GM18868 (cell line): Measurements from ENCODE around the gene NFATC1.
A peak's percentile ranks its signal among the peaks of the same experiment; 100 is the strongest.

Source experiments
- ATAC-seq: cut with Tn5 transposase; IDR thresholded peaks from one replicate; pipeline ENCODE4 v1.9.1; 2021; ENCODE audit warnings: mild to moderate bottlenecking, moderate library complexity; ENCODE audit not compliant: unreplicated experiment

NFATC1 gene

DNA sequence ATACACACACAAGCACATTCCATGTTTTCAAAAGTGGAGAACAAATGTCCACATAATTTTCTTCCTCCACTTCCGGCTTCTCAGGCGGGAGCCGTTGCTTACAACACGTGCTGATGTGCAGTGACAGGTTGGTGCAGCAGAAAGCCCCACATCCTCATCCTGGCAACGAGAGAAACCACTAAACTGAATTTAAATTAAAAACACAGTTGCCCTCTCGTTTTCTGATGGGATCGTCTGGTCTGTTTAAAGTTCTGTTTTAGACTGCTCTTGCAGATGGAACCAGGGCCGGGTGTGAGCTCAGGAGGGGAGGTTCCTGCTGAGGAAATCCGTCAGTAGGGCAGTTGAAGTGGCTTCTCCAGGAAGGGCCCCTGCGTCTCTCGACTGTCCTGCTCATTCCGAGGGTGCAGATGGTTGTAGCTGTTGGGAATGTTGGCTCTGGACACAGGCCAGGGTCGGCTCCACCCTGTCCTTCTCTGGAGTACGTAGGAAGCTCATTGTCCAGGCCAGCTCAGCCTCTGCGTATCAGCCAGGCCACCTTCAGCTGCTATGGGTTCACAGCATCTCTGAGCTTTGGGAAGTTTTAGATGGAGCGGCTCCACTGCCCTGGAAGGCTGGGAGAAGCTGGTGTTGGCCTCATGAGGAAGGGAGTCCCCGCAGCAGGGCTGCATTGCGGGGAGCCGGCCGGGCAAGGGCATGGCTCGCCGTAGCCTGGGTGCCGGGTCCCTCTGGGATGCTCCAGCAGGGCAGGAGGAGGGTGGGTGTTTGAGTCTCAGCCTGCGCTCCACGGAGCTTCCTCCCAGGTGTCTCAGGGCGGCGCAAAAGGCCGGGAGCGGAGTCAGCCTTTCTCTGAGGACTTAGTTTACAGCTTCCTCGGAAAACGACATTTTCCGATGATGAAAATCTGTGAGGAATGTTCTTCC, 58.3 kb downstream of the NFATC1 start:
- ATAC-seq = no peak

GRCh38 chr18:79455261-79455660, 59.5 kb downstream of the NFATC1 start:
- no peak for ATAC-seq

DNA sequence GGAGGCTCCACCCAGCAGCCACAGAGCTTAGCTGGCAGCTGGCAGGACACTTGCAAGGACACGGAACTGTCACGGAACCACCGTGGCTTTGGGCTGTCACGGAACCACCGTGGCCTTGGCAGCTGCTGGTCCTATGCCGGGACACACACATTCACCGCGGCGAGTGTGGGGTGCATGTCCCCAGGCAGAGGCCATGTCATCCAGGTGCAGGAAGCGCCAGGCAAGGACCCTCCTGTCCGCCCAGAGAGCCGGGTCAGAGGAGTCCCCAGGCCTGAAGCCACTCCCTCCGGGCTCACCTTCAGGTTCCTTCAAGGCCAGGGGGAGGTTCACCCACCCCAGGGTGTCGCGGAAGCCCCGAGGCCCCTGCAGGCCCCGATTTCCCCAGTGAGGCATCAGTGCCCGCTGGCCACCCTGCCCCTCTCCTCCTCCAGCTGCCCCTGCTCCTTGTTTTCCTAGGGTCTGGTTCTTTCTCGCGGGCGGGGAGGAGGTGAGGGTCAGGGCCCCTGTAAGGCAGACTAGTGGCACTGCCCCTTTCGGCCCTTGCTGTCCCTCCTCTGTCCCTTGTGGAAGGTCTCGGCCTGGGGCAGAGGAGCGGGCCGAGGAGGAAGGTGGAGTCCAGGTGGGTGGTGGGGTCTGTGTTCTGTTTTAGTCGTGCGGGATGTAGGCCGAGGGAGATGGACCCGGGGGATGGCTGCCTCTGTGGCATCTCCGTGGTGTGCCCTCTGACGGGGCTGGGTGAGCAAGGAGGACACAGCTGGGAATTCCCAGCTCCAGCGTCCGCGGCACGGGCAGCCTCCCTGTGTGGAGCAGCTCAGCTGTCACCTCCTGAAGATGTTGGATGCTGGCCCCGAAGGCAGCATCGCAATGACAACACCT, 60.6 kb downstream of the NFATC1 start:
- no peak for ATAC-seq

DNA sequence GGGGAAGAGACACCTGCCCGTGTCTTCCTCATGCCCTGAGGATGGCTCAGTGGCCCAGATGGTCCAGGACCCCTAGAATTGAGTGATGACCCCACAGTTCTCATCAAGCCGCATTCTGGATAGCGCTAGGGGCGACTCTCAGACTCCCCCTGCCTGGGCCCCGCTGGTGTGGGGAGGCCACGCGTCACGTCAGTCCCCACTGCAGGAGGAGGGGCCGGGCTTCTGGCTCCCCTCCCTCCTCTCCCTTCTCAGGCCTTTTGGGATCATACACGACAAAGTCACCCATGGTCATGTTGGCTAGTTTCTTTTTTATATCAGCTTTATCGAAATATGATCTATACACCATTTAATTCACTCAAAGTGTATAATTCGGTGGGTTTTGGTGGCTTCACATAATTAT, 61.5 kb downstream of the NFATC1 start:
- ATAC-seq = no peak

GRCh38 chr18:79457652-79458051, 61.9 kb downstream of the NFATC1 start:
- no peak for ATAC-seq

DNA sequence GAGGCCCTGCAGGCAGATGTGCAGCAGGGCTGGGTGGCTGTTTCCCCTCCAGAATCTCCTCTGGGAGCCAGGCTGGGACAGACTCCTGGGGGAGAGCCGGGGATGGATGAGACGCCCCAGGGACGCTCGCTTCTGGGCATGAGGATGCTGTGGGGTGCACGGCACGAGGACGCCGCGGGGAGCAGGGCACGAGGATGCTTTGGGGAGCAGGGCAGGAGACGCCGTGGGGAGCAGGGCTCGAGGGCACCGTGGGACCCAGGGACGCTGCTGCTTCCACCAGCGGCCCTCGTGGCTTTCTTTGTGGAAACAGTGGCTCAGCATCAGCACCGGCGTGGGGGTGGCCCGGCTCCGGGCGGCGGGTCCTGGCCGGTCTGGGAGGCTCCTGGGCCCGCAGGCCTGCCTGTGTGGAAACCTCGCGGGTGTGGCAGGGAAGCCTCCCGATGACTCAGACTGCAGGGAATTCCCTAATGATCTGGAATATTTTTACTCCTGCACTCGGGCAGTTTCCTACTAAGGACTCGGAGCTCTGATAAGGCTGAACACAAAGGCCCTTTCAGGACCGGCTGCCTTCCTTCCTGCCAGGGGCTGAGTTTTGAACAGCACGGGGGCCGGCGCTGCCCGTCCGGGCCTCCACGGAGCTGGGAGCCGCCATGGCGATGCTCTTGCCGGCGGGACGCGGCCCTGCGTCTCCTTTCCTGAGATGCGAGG, 62.6 kb downstream of the NFATC1 start:
- ATAC-seq = no peak

DNA sequence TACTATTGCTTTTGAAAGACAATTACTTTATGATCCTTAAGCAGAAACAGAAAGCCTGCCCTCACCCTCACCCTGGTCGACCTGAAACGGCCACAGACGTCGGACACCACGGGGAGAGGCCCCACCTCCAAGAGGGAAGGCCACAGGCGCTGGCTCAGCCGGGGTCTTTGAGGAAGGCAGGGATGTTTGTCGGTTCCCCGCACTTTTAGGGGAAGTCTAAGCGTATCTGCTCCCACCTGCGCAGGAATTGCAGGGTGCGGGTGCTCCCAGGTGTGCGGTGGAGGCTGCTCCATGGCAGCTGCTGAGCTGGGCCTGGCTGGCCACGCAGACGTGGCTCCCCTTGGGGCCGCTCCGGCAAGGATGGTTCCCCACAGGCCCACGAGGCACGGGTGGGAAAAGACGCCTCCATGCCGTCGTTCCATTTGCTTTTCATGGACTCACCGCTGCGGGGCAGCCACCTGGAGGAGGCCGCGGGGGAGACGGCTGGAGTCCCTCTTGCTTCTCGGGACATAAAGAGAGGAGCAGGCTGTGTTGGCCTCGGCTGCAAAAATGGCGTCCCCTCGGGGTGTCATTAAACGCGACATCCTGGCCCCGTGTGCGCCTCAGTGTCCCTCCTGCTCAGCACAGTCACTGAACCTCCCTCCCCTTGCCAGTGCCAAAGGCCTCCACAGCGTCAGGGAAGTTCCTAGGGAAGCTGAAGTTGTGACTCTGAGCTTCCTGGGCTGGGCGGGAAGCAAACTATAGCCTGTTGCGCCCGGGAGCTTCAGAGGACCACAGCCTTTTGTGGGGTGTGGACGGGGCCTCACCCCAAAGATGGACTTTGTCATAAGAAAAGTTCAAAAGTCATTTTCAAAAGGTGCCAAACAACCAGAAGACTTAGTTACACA, 63.4 kb downstream of the NFATC1 start:
- no peak for ATAC-seq

DNA sequence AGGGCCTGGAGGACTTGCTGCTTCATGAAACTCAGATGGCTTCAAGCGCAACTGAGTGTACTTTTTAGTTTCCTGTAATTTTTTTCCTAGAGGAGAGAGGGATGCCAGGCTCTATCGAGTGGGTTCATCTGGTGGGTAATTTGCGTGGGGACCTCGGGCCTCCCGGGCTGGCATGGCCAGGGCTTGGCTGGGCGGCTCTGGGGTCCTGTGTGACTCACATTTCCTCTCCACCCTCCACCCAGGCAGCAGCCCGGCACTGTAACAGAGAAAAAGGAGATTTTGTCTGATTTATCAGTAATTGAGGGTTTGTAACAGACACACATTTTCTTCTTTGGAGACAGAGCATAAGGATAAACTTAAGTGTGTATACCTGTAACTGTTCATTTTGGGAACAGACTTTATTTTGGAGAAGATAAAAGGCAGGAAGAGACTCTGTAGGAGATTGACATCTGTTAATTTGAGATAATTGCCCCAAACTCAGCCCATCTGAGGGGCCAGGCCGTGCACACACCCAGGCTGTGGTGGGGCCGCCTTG, 64.3 kb downstream of the NFATC1 start:
- peak; percentile 36 for ATAC-seq

DNA sequence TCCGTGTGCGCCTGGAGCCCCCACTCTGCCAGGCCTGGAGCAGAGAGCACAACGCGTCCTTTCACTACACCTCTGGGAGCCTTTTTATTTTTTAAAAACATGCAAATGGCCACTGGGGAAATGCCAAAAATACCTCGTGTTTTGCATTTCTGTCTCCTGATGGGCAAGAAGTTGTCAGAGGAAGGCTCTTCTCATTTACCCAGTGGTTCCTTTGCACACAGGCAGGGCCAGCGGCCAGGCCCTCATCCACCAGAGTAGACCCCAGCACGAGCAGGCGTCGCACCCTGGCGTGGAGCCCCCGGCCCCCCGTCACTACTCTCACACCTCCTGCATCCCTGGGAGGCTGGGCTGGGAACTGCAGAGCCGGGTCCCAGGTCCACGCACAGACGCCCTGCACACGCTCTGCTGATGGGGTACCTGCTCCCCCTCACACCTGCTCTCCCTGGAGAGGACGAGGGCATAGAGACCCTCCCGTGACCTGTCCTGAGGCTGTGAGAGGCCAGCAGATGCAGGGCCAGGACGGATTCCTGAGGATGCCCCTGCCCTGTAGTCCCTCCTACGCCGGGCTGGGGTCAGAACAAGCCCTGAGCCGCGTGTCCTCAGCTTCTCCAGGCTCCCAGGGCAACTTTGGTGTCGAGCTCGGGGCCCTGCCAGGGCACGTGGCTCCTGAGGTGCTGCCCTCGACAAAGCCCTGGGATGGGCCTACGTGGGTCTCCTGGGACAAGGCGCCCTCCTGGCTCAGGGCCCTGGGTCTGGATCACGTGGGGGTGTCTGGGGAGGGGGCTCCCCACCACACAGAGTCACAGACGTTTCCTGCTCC, 65.0 kb downstream of the NFATC1 start:
- peak; percentile 64 for ATAC-seq

DNA sequence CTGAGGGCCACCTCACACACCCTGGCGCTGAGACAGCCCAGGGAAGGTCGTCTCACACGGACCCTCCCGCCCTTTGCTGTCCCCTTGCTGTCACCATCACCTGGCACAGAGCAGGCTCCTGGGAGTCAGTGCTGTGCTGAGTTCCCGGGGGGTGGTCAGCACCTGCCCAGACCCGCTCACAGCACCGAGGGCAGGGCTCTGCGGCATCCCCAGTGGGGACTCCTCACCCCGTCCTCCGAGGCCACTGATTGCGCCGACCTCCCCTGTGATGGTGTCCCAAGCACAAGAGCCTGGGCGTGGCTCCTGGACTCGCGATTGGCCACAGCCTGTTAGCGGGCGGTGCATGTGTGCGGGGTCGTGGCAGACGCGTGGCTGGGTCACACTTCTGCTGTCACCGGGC, 65.9 kb downstream of the NFATC1 start:
- ATAC-seq = no peak

GRCh38 chr18:79463424-79463960, 67.8 kb downstream of the NFATC1 start:
- ATAC-seq = no peak

DNA sequence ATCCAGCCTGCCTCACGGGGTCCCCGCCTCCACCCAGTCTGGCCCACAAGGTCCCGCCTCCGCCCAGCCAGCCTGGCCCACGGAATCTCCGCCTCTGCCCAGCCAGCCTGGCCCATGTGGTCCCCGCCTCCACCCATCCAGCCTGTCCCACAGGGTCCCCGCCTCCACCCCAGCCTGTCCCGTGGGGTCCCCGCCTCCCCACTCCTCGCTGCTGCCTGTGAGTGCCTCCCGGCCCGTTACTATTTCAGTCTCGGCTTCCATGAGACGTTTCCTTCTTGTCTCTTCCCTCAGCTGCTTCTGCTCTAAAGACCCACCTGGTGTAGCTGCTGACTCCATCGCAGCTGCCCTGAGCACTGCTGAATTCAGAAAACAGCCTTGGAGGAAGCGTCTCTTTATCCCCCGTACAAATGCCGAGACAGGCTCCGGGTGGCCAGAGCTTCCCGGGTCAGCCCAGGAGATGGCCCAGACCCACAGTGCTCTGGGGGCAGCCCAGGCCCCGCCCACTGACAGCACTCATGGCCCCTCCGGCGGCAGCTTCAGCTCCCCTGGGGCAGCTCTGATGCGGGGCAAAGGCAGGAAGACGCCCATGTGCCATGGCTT, 69.8 kb downstream of the NFATC1 start:
- ATAC-seq = peak; percentile 80

GRCh38 chr18:79466591-79466990, 70.9 kb downstream of the NFATC1 start:
- peak; percentile 30 for ATAC-seq

DNA sequence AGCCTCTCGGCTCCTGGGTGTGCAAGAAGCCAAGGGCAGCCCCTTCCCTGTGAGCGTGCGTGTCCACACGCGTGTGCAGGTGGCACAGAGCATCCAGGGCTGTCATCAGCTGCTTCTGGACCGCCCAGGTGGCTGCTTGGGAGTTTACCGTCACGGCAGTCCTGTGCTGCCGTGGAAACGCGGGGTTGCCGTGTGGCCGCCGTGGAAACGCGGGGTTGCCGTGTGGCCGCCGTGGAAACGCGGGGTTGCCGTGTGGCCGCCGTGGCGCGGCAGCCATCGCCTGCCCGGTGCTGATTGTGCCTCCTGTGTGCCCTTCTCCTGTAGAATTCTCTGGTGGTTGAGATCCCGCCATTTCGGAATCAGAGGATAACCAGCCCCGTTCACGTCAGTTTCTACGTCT, 71.4 kb downstream of the NFATC1 start:
- ATAC-seq = no peak

GRCh38 chr18:79468119-79468789, 72.5 kb downstream of the NFATC1 start:
- no peak for ATAC-seq

GRCh38 chr18:79469309-79469708, 73.6 kb downstream of the NFATC1 start:
- ATAC-seq = no peak

DNA sequence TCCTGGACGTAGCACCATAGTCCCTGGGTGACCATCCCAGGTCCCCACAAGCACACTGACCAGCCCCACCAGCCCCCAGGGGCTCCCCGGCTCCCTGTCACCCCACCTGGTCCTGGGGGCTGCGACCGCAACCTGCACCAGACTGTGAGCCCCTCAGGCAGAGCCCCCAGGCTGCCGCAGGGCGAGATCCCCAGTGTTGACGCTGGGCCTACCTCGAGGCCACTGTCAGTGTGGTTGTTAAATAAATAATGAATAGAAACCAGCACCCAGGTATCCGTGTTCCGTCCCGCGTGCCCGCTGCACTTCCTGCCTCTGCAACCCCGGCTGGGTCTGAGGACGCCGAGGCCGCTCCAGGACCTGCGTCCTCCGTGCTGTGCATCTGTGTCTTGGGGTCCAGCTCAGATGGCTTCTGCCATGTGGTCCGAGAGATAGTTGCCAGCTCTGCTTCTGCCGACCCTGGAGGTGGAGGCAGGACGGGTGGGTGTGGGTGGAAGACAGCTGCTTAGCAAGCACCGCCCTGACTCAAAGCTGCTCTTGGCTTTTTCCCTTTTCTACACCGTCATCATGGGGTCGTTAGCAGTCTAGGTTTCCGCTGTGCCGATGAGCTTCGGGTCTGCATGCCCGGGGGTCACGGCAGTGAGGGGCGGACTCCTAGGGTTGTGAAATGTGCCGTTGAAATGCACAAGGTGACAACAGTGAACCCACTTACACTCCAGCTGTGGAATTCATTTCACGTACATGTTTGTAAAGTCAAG, 74.2 kb downstream of the NFATC1 start:
- no peak for ATAC-seq
